Parathyroid adenoma (tissue), 2 donors: ENCODE data around the gene PTCHD4.

ENCODE experiments used
- H2AFZ ChIP-seq: fragments of 300-600 bp; sonication (generic); one replicate; pipeline ENCODE4 v1.7.0; 2017; ENCODE audit warnings: antibody characterized with exemption, mild to moderate bottlenecking
- H3K27ac ChIP-seq: fragments of 300-600 bp; sonication (generic); one replicate; pipeline ENCODE4 v1.7.0; 2017
- H3K27me3 ChIP-seq: fragments of 300-600 bp; sonication (generic); one replicate; pipeline ENCODE4 v1.7.0; 2017; ENCODE audit warnings: low read length; ENCODE audit not compliant: control insufficient read depth, insufficient read depth
- H3K36me3 ChIP-seq: fragments of 300-600 bp; sonication (generic); one replicate; pipeline ENCODE4 v1.7.0; 2017; ENCODE audit warnings: low read length; ENCODE audit not compliant: control insufficient read depth, insufficient read depth
- H3K4me1 ChIP-seq: fragments of 300-600 bp; sonication (generic); one replicate; pipeline ENCODE4 v1.7.0; 2017; ENCODE audit warnings: control low read depth
- H3K4me2 ChIP-seq: fragments of 300-600 bp; sonication (generic); one replicate; pipeline ENCODE4 v1.7.0; 2017; ENCODE audit warnings: low read length
- H3K4me3 ChIP-seq: fragments of 300-600 bp; sonication (generic); one replicate; pipeline ENCODE4 v1.7.0; 2017; ENCODE audit warnings: low read depth, low read length
- H3K79me2 ChIP-seq: fragments of 300-600 bp; sonication (generic); one replicate; pipeline ENCODE4 v1.7.0; 2017; ENCODE audit warnings: control low read depth
- H3K9ac ChIP-seq: fragments of 300-600 bp; sonication (generic); one replicate; pipeline ENCODE4 v1.7.0; 2017; ENCODE audit warnings: mild to moderate bottlenecking
- H3K9me3 ChIP-seq: fragments of 300-600 bp; sonication (generic); one replicate; pipeline ENCODE4 v1.7.0; 2017; ENCODE audit warnings: low read length; ENCODE audit not compliant: control insufficient read depth
- TF ChIP-seq, protein P1 (sequence below): fragments of 300-600 bp; sonication (generic); IDR thresholded peaks from one replicate; pipeline ENCODE4 v1.7.0; 2017; ENCODE audit warnings: antibody characterized with exemption, mild to moderate bottlenecking
- donor health status: primary hyperparathyroidism.

The PTCHD4 gene

DNA sequence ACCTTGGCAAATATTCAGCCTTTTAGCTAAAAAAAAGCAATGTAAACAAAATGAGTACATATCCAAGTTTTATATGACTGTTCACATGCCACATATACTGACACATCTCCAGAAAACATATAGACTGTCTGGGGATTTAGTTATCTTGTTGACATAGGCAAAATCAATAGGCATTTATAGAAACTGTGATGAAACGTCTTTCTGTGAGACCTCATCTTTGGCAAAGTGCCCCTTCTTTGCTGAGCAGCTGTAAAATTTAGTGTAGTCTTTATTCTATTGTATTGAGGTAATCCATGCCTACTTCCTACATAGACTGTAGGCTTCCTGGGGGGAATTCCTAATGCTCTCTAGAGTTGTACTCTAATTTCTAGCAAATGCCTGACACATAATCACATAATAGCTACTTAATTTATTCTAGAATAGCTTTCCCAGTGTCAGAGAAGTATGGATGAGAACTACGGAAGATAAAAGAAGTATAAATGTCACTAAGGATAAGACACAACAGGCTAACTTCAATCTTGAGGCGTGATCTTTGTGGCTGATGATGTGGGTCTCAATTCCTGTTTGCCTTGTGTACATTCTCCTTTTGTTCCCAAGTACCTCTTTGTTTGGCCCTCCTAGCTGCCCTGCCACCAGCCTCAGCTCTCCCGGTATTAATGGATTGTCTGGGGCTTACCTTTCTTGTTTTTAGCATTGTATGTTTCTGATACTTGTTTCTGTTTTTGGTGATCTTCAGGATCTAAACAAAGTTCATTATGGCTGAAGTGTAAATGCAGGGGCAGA lies 30.6 kb downstream of the PTCHD4 start:
- Histone ChIP-seq H2AFZ (no peak overlapping the region), H3K36me3 (no peaks in the 10 kb centered on the region), H3K4me2 (no peak overlapping the region), H3K4me1 (no peaks in the 10 kb centered on the region), H3K4me3 (no peak overlapping the region), H3K79me2 (no peaks in the 10 kb centered on the region), H3K27ac (no peak overlapping the region), H3K27me3 (no peaks in the 10 kb centered on the region), H3K9ac (no peak overlapping the region), H3K9me3 (no peaks in the 10 kb centered on the region)
- TF ChIP-seq, protein P1, sequence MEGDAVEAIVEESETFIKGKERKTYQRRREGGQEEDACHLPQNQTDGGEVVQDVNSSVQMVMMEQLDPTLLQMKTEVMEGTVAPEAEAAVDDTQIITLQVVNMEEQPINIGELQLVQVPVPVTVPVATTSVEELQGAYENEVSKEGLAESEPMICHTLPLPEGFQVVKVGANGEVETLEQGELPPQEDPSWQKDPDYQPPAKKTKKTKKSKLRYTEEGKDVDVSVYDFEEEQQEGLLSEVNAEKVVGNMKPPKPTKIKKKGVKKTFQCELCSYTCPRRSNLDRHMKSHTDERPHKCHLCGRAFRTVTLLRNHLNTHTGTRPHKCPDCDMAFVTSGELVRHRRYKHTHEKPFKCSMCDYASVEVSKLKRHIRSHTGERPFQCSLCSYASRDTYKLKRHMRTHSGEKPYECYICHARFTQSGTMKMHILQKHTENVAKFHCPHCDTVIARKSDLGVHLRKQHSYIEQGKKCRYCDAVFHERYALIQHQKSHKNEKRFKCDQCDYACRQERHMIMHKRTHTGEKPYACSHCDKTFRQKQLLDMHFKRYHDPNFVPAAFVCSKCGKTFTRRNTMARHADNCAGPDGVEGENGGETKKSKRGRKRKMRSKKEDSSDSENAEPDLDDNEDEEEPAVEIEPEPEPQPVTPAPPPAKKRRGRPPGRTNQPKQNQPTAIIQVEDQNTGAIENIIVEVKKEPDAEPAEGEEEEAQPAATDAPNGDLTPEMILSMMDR, result no peak

DNA sequence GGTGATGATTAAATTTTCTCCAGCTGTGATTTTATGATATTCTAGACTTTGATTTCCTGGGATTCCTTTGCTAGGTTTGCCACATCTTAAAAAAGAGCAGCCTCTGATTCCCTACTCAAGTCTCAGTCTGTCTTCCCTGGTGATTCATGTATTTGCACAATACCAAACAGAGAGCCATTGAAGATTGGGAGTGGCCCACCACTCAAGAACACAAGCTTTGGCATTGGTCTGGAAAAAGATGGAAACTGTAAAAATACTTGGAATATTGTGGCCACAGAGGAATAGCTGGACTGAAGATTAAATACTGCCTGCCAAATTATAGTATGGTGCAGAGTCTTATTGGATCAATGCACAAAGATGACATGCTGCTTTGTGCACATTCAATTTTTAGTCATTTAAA lies 32.9 kb downstream of the PTCHD4 start:
- no peak overlapping the region for H2AFZ ChIP-seq
- H3K27me3 ChIP-seq, result no peaks in the 10 kb centered on the region
- no peaks in the 10 kb centered on the region for H3K4me1 ChIP-seq
- H3K36me3 ChIP-seq, result no peaks in the 10 kb centered on the region
- no peak overlapping the region for H3K4me2 ChIP-seq
- H3K9me3 ChIP-seq, result no peaks in the 10 kb centered on the region
- H3K79me2 ChIP-seq, result no peaks in the 10 kb centered on the region
- TF ChIP-seq, protein P1, result no peak
- H3K4me3 ChIP-seq, result no peak overlapping the region
- no peak overlapping the region for H3K9ac ChIP-seq
- H3K27ac ChIP-seq, result no peak overlapping the region

DNA sequence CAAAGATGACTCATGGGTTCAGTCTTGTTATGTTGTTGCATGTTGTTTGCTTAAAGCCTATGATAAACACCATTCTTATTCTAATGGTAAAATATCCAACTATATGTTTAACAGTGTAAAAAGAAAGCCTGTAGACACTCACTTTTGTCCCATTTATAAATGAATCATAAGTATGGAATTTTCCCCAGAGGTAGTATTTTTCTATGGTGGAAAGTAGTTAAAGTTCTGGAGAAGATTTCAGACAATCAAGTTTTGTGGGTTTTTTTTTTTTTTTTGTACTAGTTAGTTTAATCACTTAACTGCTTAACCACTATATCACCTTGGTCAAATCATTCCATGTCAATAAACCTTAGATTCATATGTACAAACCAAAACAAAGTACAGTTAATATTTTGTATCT lies 35.8 kb downstream of the PTCHD4 start:
- Histone ChIP-seq H3K9ac (no peak overlapping the region), H3K79me2 (no peaks in the 10 kb centered on the region), H3K4me1 (no peaks in the 10 kb centered on the region), H3K27me3 (no peaks in the 10 kb centered on the region), H3K4me3 (no peak overlapping the region), H3K4me2 (no peak overlapping the region), H3K36me3 (no peaks in the 10 kb centered on the region), H2AFZ (no peak overlapping the region), H3K9me3 (no peaks in the 10 kb centered on the region), H3K27ac (no peak overlapping the region)
- TF ChIP-seq, protein P1, result no peak

DNA sequence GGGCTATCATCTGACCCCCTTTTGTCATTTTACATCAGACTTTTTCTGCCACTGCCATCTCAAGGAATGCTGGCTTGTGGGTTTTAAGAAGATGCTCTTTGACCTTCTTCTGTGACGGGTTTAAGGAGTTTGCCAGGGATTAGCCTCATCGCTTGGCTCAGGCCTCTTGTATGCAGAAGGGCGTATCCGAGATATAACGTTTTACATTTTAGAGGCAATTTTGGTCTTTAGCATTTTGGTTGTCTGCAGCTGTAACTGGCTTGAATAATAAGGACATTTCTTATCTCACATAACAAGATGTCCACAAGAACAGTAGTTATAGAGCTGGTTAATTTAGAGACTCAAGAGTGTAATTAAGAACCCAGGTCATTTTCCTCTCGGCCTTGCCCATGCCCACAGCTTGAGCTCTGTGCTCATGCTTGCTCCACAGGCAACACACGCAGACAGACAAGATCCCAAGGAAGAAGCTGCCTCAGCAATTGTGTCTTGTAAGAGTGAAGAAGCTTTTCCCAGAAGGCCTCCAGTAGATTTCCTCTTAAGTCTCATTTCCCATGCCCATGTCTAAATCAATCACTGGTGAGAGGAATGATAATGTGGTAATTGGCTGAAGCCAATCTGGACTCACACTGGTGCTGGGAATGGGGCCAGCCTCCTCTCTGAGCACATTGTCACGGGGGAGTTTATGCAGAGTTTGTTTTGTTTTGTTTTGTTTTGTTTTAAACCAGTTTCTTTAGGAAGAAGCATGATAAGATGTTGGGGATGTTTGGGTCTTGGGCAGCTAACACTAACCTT lies 36.8 kb downstream of the PTCHD4 start:
- no peak overlapping the region for H3K9ac ChIP-seq
- H3K36me3 ChIP-seq, result no peaks in the 10 kb centered on the region
- no peaks in the 10 kb centered on the region for H3K27me3 ChIP-seq
- no peaks in the 10 kb centered on the region for H3K4me1 ChIP-seq
- H3K27ac ChIP-seq, result no peak overlapping the region
- H3K4me2 ChIP-seq, result no peak overlapping the region
- no peaks in the 10 kb centered on the region for H3K9me3 ChIP-seq
- H3K4me3 ChIP-seq, result no peak overlapping the region
- TF ChIP-seq, protein P1, result no peak
- H3K79me2 ChIP-seq, result no peaks in the 10 kb centered on the region
- no peak overlapping the region for H2AFZ ChIP-seq
